Natural killer cell (primary cell): ENCODE measurements around the gene CDK14. TPM values are rescaled to one million over a fixed set of nuclear protein-coding genes. Genes with fewer than 3 reads are reported as not detected.
"Not testable (repeated sequence)": the region's sequence is repeated elsewhere in the genome, so short reads cannot be mapped to it uniquely, and the experiment has no call there.

ENCODE experiments used
- ATAC-seq, 3 donors: fragments of 150-1000 bp in 2 of 3; fragments of 200-7000 bp in 1 of 3; cut with Tn5 transposase; 1 replicate in 1 of 3; 2 replicates in 2 of 3; pipeline ENCODE4 v1.10.0; 2021; ENCODE audit warnings: mild to moderate bottlenecking in 2 of 3, moderate library complexity in 2 of 3
- DNase-seq, 2 donors: peaks; one replicate each; pipeline versions ENCODE4 v3.0.0 to v3.0.0-alpha.2; 2013 to 2021; ENCODE audit warnings: mixed read lengths in 1 of 2
- H3K27ac ChIP-seq: one replicate; pipeline ENCODE4 v1.5.1; 2013; ENCODE audit warnings: mild to moderate bottlenecking, low read length
- H3K27me3 ChIP-seq: one replicate; pipeline ENCODE4 v1.6.1; 2013; ENCODE audit warnings: low read length; ENCODE audit not compliant: control insufficient read depth, insufficient read depth
- H3K36me3 ChIP-seq: one replicate; pipeline ENCODE4 v1.6.1; 2013; ENCODE audit warnings: low read length; ENCODE audit not compliant: control insufficient read depth, insufficient read depth
- H3K4me1 ChIP-seq: one replicate; pipeline ENCODE4 v1.6.1; 2013; ENCODE audit warnings: low read length; ENCODE audit not compliant: control insufficient read depth, insufficient read depth
- H3K4me3 ChIP-seq: one replicate; pipeline ENCODE4 v1.5.1; 2013; ENCODE audit warnings: low read length
- H3K9me3 ChIP-seq: one replicate; pipeline ENCODE4 v1.6.1; 2013; ENCODE audit warnings: low read length; ENCODE audit not compliant: control insufficient read depth, insufficient read depth
- H3K27ac Mint-ChIP-seq, 2 donors: one replicate each; pipeline ENCODE4 v1.8.0; 2022; ENCODE audit warnings: mild to moderate bottlenecking in 2 of 2, mixed read lengths in 2 of 2, moderate library complexity in 1 of 2
- H3K27me3 Mint-ChIP-seq, 2 donors: one replicate each; pipeline ENCODE4 v1.8.0; 2022; ENCODE audit warnings: low read depth in 2 of 2, mixed read lengths in 2 of 2
- H3K36me3 Mint-ChIP-seq: one replicate; pipeline ENCODE4 v1.8.0; 2022; ENCODE audit warnings: mixed read lengths
- H3K4me1 Mint-ChIP-seq, 2 donors: one replicate each; pipeline ENCODE4 v1.8.0; 2022; ENCODE audit warnings: mixed read lengths in 2 of 2
- H3K4me3 Mint-ChIP-seq: one replicate; pipeline ENCODE4 v1.8.0; 2022; ENCODE audit warnings: mild to moderate bottlenecking, moderate library complexity, mixed read lengths
- H3K9me3 Mint-ChIP-seq, 2 donors: one replicate each; pipeline ENCODE4 v1.8.0; 2022; ENCODE audit warnings: mixed read lengths in 2 of 2
- CTCF ChIP-seq: fragments of 200-600 bp; IDR thresholded peaks from one replicate; pipeline ENCODE4 v1.8.0; 2022; ENCODE audit warnings: antibody characterized with exemption
- WGBS: methylation state at CpG from one replicate; pipeline ENCODE4 v1.1.7; 2013; ENCODE audit warnings: missing lambda C conversion rate; ENCODE audit not compliant: insufficient coverage; 5-methylcytosine and 5-hydroxymethylcytosine counted together
- intact Hi-C: fragments of 100-400 bp; cut with micrococcal nuclease; formaldehyde crosslinking; loops from one replicate; pipeline ENCODE4 v1.14.2; 2022
- total RNA-seq, 4 donors: library from RNA; stranded (reverse); fragments of 120-200 nt in 1 of 4; gene quantifications; one replicate each; pipeline versions ENCODE4 v1.2.3 to v1.2.4, GENCODE V29; 2013 to 2022

The CDK14 gene
- total RNA-seq, 3 donors from 2014 or later (not counting 1 experiment from before 2014, with no cell fraction given) = 1.2 to 12.5 (median 1.9) TPM

GRCh38 chr7:90631502-90631901, 35.4 kb downstream of the CDK14 start:
- H3K27ac Mint-ChIP-seq = no peak overlapping the region
- Histone ChIP-seq H3K27me3 (no peaks in the 10 kb centered on the region), H3K9me3 (no peaks in the 10 kb centered on the region), H3K4me1 (no peaks in the 10 kb centered on the region), H3K36me3 (no peaks in the 10 kb centered on the region), H3K4me3 (no peak overlapping the region), H3K27ac (no peak overlapping the region)
- peaks cover 0 to 2% of the 10 kb centered on the region in 2 donors for H3K9me3 Mint-ChIP-seq
- 78% methylated on average over 3 of the region's 3 CpGs for WGBS
- ATAC-seq = no peak
- intact Hi-C loops = no loop called here
- no peaks in the 10 kb centered on the region for H3K36me3 Mint-ChIP-seq
- H3K27me3 Mint-ChIP-seq = no peaks in the 10 kb centered on the region
- H3K4me3 Mint-ChIP-seq = no peak overlapping the region
- DNase-seq = no peak
- no peaks in the 10 kb centered on the region for H3K4me1 Mint-ChIP-seq
- TF ChIP-seq CTCF = no peak

GRCh38 chr7:90639683-90640082, 43.6 kb downstream of the CDK14 start:
- H3K9me3 Mint-ChIP-seq, H3K9me3 ChIP-seq, H3K4me1 ChIP-seq, H3K27ac ChIP-seq, DNase-seq, H3K27ac Mint-ChIP-seq, H3K27me3 ChIP-seq, H3K4me3 Mint-ChIP-seq, H3K36me3 ChIP-seq, H3K4me3 ChIP-seq, H3K36me3 Mint-ChIP-seq, H3K27me3 Mint-ChIP-seq, intact Hi-C loops, ATAC-seq, H3K4me1 Mint-ChIP-seq: not testable (repeated sequence)
- 94% methylated on average over 15 of the region's 17 CpGs for WGBS

- ATAC-seq (no peak), DNase-seq (no peak)
- H3K27me3 Mint-ChIP-seq = no peaks in the 10 kb centered on the region
- Histone ChIP-seq H3K9me3 (no peaks in the 10 kb centered on the region), H3K4me3 (no peak overlapping the region), H3K36me3 (no peaks in the 10 kb centered on the region), H3K27me3 (no peaks in the 10 kb centered on the region), H3K27ac (no peak overlapping the region), H3K4me1 (no peaks in the 10 kb centered on the region)
- intact Hi-C loops = no loop called here
- 79% methylated on average over 3 of the region's 4 CpGs for WGBS
- peaks cover 5 to 7% of the 10 kb centered on the region in 2 donors for H3K9me3 Mint-ChIP-seq
- no peak for TF ChIP-seq CTCF
- no peaks in the 10 kb centered on the region for H3K36me3 Mint-ChIP-seq
- no peaks in the 10 kb centered on the region for H3K4me1 Mint-ChIP-seq
- no peak overlapping the region for H3K4me3 Mint-ChIP-seq
- no peak overlapping the region for H3K27ac Mint-ChIP-seq
Observed at GRCh38 chr7:90642978-90643377, 46.9 kb downstream of the CDK14 start.

GRCh38 chr7:90645784-90646183, 49.7 kb downstream of the CDK14 start:
- Histone ChIP-seq H3K36me3 (no peaks in the 10 kb centered on the region), H3K27me3 (no peaks in the 10 kb centered on the region), H3K9me3 (no peaks in the 10 kb centered on the region), H3K27ac (no peak overlapping the region), H3K4me3 (no peak overlapping the region), H3K4me1 (no peaks in the 10 kb centered on the region)
- TF ChIP-seq CTCF = no peak
- no peaks in the 10 kb centered on the region for H3K27me3 Mint-ChIP-seq
- ATAC-seq = no peak
- H3K4me1 Mint-ChIP-seq = no peaks in the 10 kb centered on the region
- peaks cover under 1 to 5% of the 10 kb centered on the region in 2 donors for H3K9me3 Mint-ChIP-seq
- H3K36me3 Mint-ChIP-seq = no peaks in the 10 kb centered on the region
- DNase-seq = no peak
- H3K4me3 Mint-ChIP-seq = no peak overlapping the region
- H3K27ac Mint-ChIP-seq = no peak overlapping the region
- intact Hi-C loops = no loop called here
- WGBS = no CpG with 5 or more reads among the region's 1 CpG
